DOHH2 (cell line): Measurements from ENCODE around the gene SPINT1.

Source experiments
- EZH2phosphoT487 ChIP-seq: fragments of 200-600 bp; sonication (generic); IDR thresholded peaks from 2 replicates; pipeline ENCODE4 v1.6.1; 2017; ENCODE audit warnings: borderline replicate concordance, mild to moderate bottlenecking, antibody characterized with exemption, low read length, moderate library complexity, mixed read lengths
- TF ChIP-seq, protein P1 (sequence below): fragments of 200-600 bp; sonication (generic); IDR thresholded peaks from one replicate; pipeline ENCODE4 v1.5.1; 2014; ENCODE audit warnings: antibody characterized with exemption, mild to moderate bottlenecking, low read depth, low read length; ENCODE audit not compliant: poor library complexity, severe bottlenecking

GRCh38 chr15:40853241-40853890 lies 9.5 kb downstream of the SPINT1 start:
- TF ChIP-seq, protein P1, sequence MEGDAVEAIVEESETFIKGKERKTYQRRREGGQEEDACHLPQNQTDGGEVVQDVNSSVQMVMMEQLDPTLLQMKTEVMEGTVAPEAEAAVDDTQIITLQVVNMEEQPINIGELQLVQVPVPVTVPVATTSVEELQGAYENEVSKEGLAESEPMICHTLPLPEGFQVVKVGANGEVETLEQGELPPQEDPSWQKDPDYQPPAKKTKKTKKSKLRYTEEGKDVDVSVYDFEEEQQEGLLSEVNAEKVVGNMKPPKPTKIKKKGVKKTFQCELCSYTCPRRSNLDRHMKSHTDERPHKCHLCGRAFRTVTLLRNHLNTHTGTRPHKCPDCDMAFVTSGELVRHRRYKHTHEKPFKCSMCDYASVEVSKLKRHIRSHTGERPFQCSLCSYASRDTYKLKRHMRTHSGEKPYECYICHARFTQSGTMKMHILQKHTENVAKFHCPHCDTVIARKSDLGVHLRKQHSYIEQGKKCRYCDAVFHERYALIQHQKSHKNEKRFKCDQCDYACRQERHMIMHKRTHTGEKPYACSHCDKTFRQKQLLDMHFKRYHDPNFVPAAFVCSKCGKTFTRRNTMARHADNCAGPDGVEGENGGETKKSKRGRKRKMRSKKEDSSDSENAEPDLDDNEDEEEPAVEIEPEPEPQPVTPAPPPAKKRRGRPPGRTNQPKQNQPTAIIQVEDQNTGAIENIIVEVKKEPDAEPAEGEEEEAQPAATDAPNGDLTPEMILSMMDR: no peak
- TF ChIP-seq EZH2phosphoT487: no peak
